CD4-positive, alpha-beta T cell treated with Interleukin-6 at 100 ng/mL for 8 hours (primary cell): ENCODE data around the gene AP5Z1.

Experiments used
- DNase-seq: peaks from one replicate; pipeline ENCODE4 v3.0.0-alpha.2; 2020; ENCODE audit warnings: mixed read lengths, low spot score

AP5Z1 gene

GRCh38 chr7:4745971-4746919, 29.2 kb upstream of the AP5Z1 start:
- DNase-seq = peak; percentile 22

- DNase-seq = no peak
Observed at GRCh38 chr7:4747013-4747412, 28.4 kb upstream of the AP5Z1 start.

- no peak for DNase-seq
Observed at GRCh38 chr7:4747746-4748145, 27.7 kb upstream of the AP5Z1 start.

GRCh38 chr7:4748231-4748681, 27.2 kb upstream of the AP5Z1 start:
- DNase-seq = no peak

GRCh38 chr7:4749363-4749762, 26.1 kb upstream of the AP5Z1 start:
- no peak for DNase-seq

- DNase-seq = no peak
Observed at GRCh38 chr7:4749798-4750197, 25.6 kb upstream of the AP5Z1 start.

- no peak for DNase-seq
Observed at GRCh38 chr7:4751398-4751947, 23.9 kb upstream of the AP5Z1 start.

- DNase-seq = peak; percentile 79
Observed at GRCh38 chr7:4753598-4754432, 21.6 kb upstream of the AP5Z1 start.

- no peak for DNase-seq
Observed at GRCh38 chr7:4754433-4755010, 20.9 kb upstream of the AP5Z1 start.

GRCh38 chr7:4755045-4755444, 20.4 kb upstream of the AP5Z1 start:
- DNase-seq = no peak

- no peak for DNase-seq
Observed at GRCh38 chr7:4758111-4758510, 17.3 kb upstream of the AP5Z1 start.

GRCh38 chr7:4758791-4759190, 16.6 kb upstream of the AP5Z1 start:
- DNase-seq = no peak

- no peak for DNase-seq
Observed at GRCh38 chr7:4759211-4759610, 16.2 kb upstream of the AP5Z1 start.

GRCh38 chr7:4760952-4761351, 14.5 kb upstream of the AP5Z1 start:
- DNase-seq = no peak

- DNase-seq = no peak
Observed at GRCh38 chr7:4762121-4763055, 13.0 kb upstream of the AP5Z1 start.

- DNase-seq = no peak
Observed at GRCh38 chr7:4763091-4763793, 12.2 kb upstream of the AP5Z1 start.

- no peak for DNase-seq
Observed at GRCh38 chr7:4763794-4764185, 11.6 kb upstream of the AP5Z1 start.

GRCh38 chr7:4764402-4765007, 10.9 kb upstream of the AP5Z1 start:
- DNase-seq = no peak

GRCh38 chr7:4765776-4766490, 9.5 kb upstream of the AP5Z1 start:
- no peak for DNase-seq
